Measurements from ENCODE around the gene CRABP1.
A peak's percentile ranks its signal among the peaks of the same experiment; 100 is the strongest.

Gene CRABP1

GRCh38 chr15:78360367-78360801 is 20.2 kb downstream of the CRABP1 start:
- TF ChIP-seq FOXP2 (optimal IDR thresholded peaks at IDR 0.05; ENCODE audit: control extremely low read depth, extremely low read length, insufficient read depth) (no peak), EZH2 (IDR thresholded peaks at IDR 0.05) (no peak), POLR2AphosphoS5 (IDR thresholded peaks at IDR 0.05; ENCODE audit: borderline replicate concordance, low read depth, low read length) (no peak)
- no peaks in the 10 kb centered on the region for H3K9me3 ChIP-seq (ENCODE audit: low read depth, low read length)
- peak overlapping the region; percentile 5; the same call in 1 of the 2 replicates for H3K27ac ChIP-seq
- no peak overlapping the region for H3K4me3 ChIP-seq
- H3K9ac ChIP-seq (ENCODE audit: insufficient read length): no peak overlapping the region
- H3K36me3 ChIP-seq (ENCODE audit: insufficient read depth, low read length): no peaks in the 10 kb centered on the region
- DNase-seq (ENCODE audit: low read depth, low spot score): no peak

GRCh38 chr15:78360958-78361718 is 21.0 kb downstream of the CRABP1 start:
- no peaks in the 10 kb centered on the region for H3K9me3 ChIP-seq (ENCODE audit: low read depth, low read length)
- no peak overlapping the region for H3K27ac ChIP-seq
- H3K4me3 ChIP-seq: no peak overlapping the region
- H3K9ac ChIP-seq (ENCODE audit: insufficient read length): no peak overlapping the region
- H3K36me3 ChIP-seq (ENCODE audit: insufficient read depth, low read length): no peaks in the 10 kb centered on the region
- TF ChIP-seq FOXP2 (optimal IDR thresholded peaks at IDR 0.05; ENCODE audit: control extremely low read depth, extremely low read length, insufficient read depth) (no peak), EZH2 (IDR thresholded peaks at IDR 0.05) (no peak), POLR2AphosphoS5 (IDR thresholded peaks at IDR 0.05; ENCODE audit: borderline replicate concordance, low read depth, low read length) (no peak)
- no peak for DNase-seq (ENCODE audit: low read depth, low spot score)

GRCh38 chr15:78361771-78362506 is 21.8 kb downstream of the CRABP1 start:
- Histone ChIP-seq H3K9ac (ENCODE audit: insufficient read length) (no peak overlapping the region), H3K36me3 (ENCODE audit: insufficient read depth, low read length) (no peaks in the 10 kb centered on the region), H3K27ac (no peak overlapping the region), H3K4me3 (no peak overlapping the region), H3K9me3 (ENCODE audit: low read depth, low read length) (no peaks in the 10 kb centered on the region)
- TF ChIP-seq EZH2 (IDR thresholded peaks at IDR 0.05) (no peak), FOXP2 (optimal IDR thresholded peaks at IDR 0.05; ENCODE audit: control extremely low read depth, extremely low read length, insufficient read depth) (no peak), POLR2AphosphoS5 (IDR thresholded peaks at IDR 0.05; ENCODE audit: borderline replicate concordance, low read depth, low read length) (no peak)
- no peak for DNase-seq (ENCODE audit: low read depth, low spot score)

- Histone ChIP-seq H3K9me3 (ENCODE audit: low read depth, low read length) (no peaks in the 10 kb centered on the region), H3K36me3 (ENCODE audit: insufficient read depth, low read length) (no peaks in the 10 kb centered on the region), H3K27ac (no peak overlapping the region), H3K4me3 (no peak overlapping the region), H3K9ac (ENCODE audit: insufficient read length) (no peak overlapping the region)
- TF ChIP-seq POLR2AphosphoS5 (IDR thresholded peaks at IDR 0.05; ENCODE audit: borderline replicate concordance, low read depth, low read length): no peak
- TF ChIP-seq FOXP2 (optimal IDR thresholded peaks at IDR 0.05; ENCODE audit: control extremely low read depth, extremely low read length, insufficient read depth): no peak
- no peak for TF ChIP-seq EZH2 (IDR thresholded peaks at IDR 0.05)
- no peak for DNase-seq (ENCODE audit: low read depth, low spot score)
Measured at GRCh38 chr15:78362716-78363380, 22.7 kb downstream of the CRABP1 start.

- H3K27ac ChIP-seq: no peak overlapping the region
- TF ChIP-seq POLR2AphosphoS5 (IDR thresholded peaks at IDR 0.05; ENCODE audit: borderline replicate concordance, low read depth, low read length) (no peak), FOXP2 (optimal IDR thresholded peaks at IDR 0.05; ENCODE audit: control extremely low read depth, extremely low read length, insufficient read depth) (no peak), EZH2 (IDR thresholded peaks at IDR 0.05) (no peak)
- H3K9me3 ChIP-seq (ENCODE audit: low read depth, low read length): no peaks in the 10 kb centered on the region
- H3K36me3 ChIP-seq (ENCODE audit: insufficient read depth, low read length): no peaks in the 10 kb centered on the region
- H3K9ac ChIP-seq (ENCODE audit: insufficient read length): no peak overlapping the region
- DNase-seq (ENCODE audit: low read depth, low spot score): no peak
- no peak overlapping the region for H3K4me3 ChIP-seq
Measured at GRCh38 chr15:78363381-78363734, 23.2 kb downstream of the CRABP1 start.

DNA sequence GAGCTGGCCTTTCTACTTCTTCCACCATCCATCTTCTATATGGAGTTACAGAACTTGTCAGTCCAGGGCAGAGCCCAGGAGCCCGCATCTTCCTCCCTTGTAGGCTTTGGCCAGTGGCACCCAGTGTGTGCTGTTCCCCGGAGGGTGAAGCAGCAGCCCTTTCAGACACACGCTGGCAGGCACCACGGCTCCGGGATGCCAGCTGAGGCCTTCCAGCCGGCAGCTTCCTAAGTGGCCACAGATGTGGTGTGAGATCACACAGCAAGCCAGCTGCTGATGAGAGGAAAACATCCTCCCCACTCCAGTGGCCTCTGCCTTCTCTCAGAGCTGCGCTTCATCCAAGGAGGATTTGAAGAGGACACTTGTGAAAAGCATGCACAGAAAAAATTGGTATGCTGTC is 24.1 kb downstream of the CRABP1 start:
- no peak overlapping the region for H3K9ac ChIP-seq (ENCODE audit: insufficient read length)
- H3K27ac ChIP-seq: no peak overlapping the region
- H3K4me3 ChIP-seq: no peak overlapping the region
- no peak for DNase-seq (ENCODE audit: low read depth, low spot score)
- no peaks in the 10 kb centered on the region for H3K36me3 ChIP-seq (ENCODE audit: insufficient read depth, low read length)
- no peak for TF ChIP-seq POLR2AphosphoS5 (IDR thresholded peaks at IDR 0.05; ENCODE audit: borderline replicate concordance, low read depth, low read length)
- TF ChIP-seq FOXP2 (optimal IDR thresholded peaks at IDR 0.05; ENCODE audit: control extremely low read depth, extremely low read length, insufficient read depth): no peak
- no peak for TF ChIP-seq EZH2 (IDR thresholded peaks at IDR 0.05)
- no peaks in the 10 kb centered on the region for H3K9me3 ChIP-seq (ENCODE audit: low read depth, low read length)

GRCh38 chr15:78365917-78366316 is 25.8 kb downstream of the CRABP1 start:
- TF ChIP-seq FOXP2 (optimal IDR thresholded peaks at IDR 0.05; ENCODE audit: control extremely low read depth, extremely low read length, insufficient read depth): no peak
- no peak for TF ChIP-seq EZH2 (IDR thresholded peaks at IDR 0.05)
- no peak for TF ChIP-seq POLR2AphosphoS5 (IDR thresholded peaks at IDR 0.05; ENCODE audit: borderline replicate concordance, low read depth, low read length)
- H3K9me3 ChIP-seq (ENCODE audit: low read depth, low read length): no peaks in the 10 kb centered on the region
- no peak for DNase-seq (ENCODE audit: low read depth, low spot score)
- H3K9ac ChIP-seq (ENCODE audit: insufficient read length): no peak overlapping the region
- no peaks in the 10 kb centered on the region for H3K36me3 ChIP-seq (ENCODE audit: insufficient read depth, low read length)
- H3K4me3 ChIP-seq: no peak overlapping the region
- H3K27ac ChIP-seq: no peak overlapping the region

DNA sequence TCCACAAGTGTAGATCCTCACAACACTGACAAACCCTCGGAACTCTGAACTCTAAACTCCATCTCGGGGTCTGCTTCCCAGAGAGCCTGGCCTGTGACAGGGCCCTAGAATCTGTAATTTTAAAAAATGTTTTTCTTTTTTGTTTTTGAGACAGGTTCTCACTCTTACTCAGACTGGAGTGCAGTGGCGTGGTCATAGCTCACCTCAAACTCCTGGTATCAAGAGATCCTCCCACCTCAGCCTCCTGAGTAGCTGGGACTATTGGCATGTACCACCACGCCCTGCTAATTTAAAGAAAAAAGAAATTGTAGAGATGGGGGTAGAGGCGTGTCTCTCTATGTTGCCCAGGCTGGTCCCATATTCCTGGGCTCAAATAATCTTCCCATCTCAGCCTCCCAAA is 26.2 kb downstream of the CRABP1 start:
- DNase-seq (ENCODE audit: low read depth, low spot score): no peak
- Histone ChIP-seq H3K9ac (ENCODE audit: insufficient read length) (no peak overlapping the region), H3K27ac (no peak overlapping the region), H3K36me3 (ENCODE audit: insufficient read depth, low read length) (no peaks in the 10 kb centered on the region), H3K9me3 (ENCODE audit: low read depth, low read length) (no peaks in the 10 kb centered on the region), H3K4me3 (no peak overlapping the region)
- TF ChIP-seq POLR2AphosphoS5 (IDR thresholded peaks at IDR 0.05; ENCODE audit: borderline replicate concordance, low read depth, low read length) (no peak), FOXP2 (optimal IDR thresholded peaks at IDR 0.05; ENCODE audit: control extremely low read depth, extremely low read length, insufficient read depth) (no peak), EZH2 (IDR thresholded peaks at IDR 0.05) (no peak)
